Measurements from ENCODE around the gene CDC42EP2. TPM values are rescaled to one million over a fixed set of nuclear protein-coding genes. Genes with fewer than 3 reads are reported as not detected.

Gene CDC42EP2
- total and polyA plus RNA-seq, 2 donors from 2014 or later, result 13.7 to 19.4 TPM

GRCh38 chr11:65274735-65275682 lies 39.7 kb upstream of the CDC42EP2 start:
- intact Hi-C loops (cut with DNase I), result loop anchor here (5.0 kb wide), 1 partner anchor 52 kb away; no protein-coding TSS in a partner anchor
- Histone ChIP-seq H3K9me3 (ENCODE audit: control insufficient read depth in 2 of 3, insufficient read depth in 1 of 3, low read length in 3 of 3) (no peaks in the 10 kb centered on the region), H3K4me1 (ENCODE audit: control insufficient read depth in 2 of 3, insufficient read depth in 2 of 3, low read depth in 1 of 3, low read length in 3 of 3) (peaks cover 4 to 11% (median 5%) of the 10 kb centered on the region in 3 donors), H3K36me3 (ENCODE audit: control insufficient read depth in 2 of 3, insufficient read depth in 3 of 3, low read length in 3 of 3) (no peaks in the 10 kb centered on the region), H3K27me3 (ENCODE audit: control insufficient read depth, insufficient read depth, low read length) (no peaks in the 10 kb centered on the region), H3K4me3 (ENCODE audit: low read length in 3 of 3) (peak overlapping the region in 1 of 3 donors; percentile 9), H3K9ac (ENCODE audit: low read length in 3 of 3) (peak overlapping the region in 1 of 3 donors; percentile 51), H3K27ac (ENCODE audit: low read depth in 2 of 2, low read length in 2 of 2) (peak overlapping the region; percentile 12 to 65)
- FAIRE-seq, result peak; percentile 29
- peak; percentile 72 to 91 (median 81) for DNase-seq
- peak; percentile 95 for TF ChIP-seq CTCF (IDR thresholded peaks at IDR 0.05; ENCODE audit: borderline replicate concordance, extremely low read depth, insufficient read depth)

- no peak for TF ChIP-seq CTCF (IDR thresholded peaks at IDR 0.05; ENCODE audit: borderline replicate concordance, extremely low read depth, insufficient read depth)
- intact Hi-C loops (cut with DNase I), result loop anchor here (5.0 kb wide), 1 partner anchor 51 kb away; no protein-coding TSS in a partner anchor
- Histone ChIP-seq H3K27ac (ENCODE audit: low read depth in 2 of 2, low read length in 2 of 2) (peak overlapping the region in 1 of 2 donors; percentile 65), H3K4me1 (ENCODE audit: control insufficient read depth in 2 of 3, insufficient read depth in 2 of 3, low read depth in 1 of 3, low read length in 3 of 3) (peaks cover 4 to 11% (median 5%) of the 10 kb centered on the region in 3 donors), H3K9me3 (ENCODE audit: control insufficient read depth in 2 of 3, insufficient read depth in 1 of 3, low read length in 3 of 3) (no peaks in the 10 kb centered on the region), H3K9ac (ENCODE audit: low read length in 3 of 3) (no peak overlapping the region), H3K4me3 (ENCODE audit: low read length in 3 of 3) (peak overlapping the region in 1 of 3 donors; percentile 28), H3K27me3 (ENCODE audit: control insufficient read depth, insufficient read depth, low read length) (no peaks in the 10 kb centered on the region), H3K36me3 (ENCODE audit: control insufficient read depth in 2 of 3, insufficient read depth in 3 of 3, low read length in 3 of 3) (no peaks in the 10 kb centered on the region)
- FAIRE-seq (no peak), DNase-seq (peak in 1 of 5 donors; percentile 49)
Observed at GRCh38 chr11:65275906-65276305, 38.8 kb upstream of the CDC42EP2 start.

- FAIRE-seq, result no peak
- Histone ChIP-seq H3K27ac (ENCODE audit: low read depth in 2 of 2, low read length in 2 of 2) (no peak overlapping the region), H3K4me3 (ENCODE audit: low read length in 3 of 3) (no peak overlapping the region), H3K9me3 (ENCODE audit: control insufficient read depth in 2 of 3, insufficient read depth in 1 of 3, low read length in 3 of 3) (no peaks in the 10 kb centered on the region), H3K9ac (ENCODE audit: low read length in 3 of 3) (no peak overlapping the region), H3K4me1 (ENCODE audit: control insufficient read depth in 2 of 3, insufficient read depth in 2 of 3, low read depth in 1 of 3, low read length in 3 of 3) (peaks cover 4 to 11% (median 5%) of the 10 kb centered on the region in 3 donors), H3K36me3 (ENCODE audit: control insufficient read depth in 2 of 3, insufficient read depth in 3 of 3, low read length in 3 of 3) (peaks cover 0 to 6% (median 5%) of the 10 kb centered on the region in 3 donors), H3K27me3 (ENCODE audit: control insufficient read depth, insufficient read depth, low read length) (no peaks in the 10 kb centered on the region)
- intact Hi-C loops (cut with DNase I), result loop anchor here (5.0 kb wide), 1 partner anchor 50 kb away; no protein-coding TSS in a partner anchor
- no peak for TF ChIP-seq CTCF (IDR thresholded peaks at IDR 0.05; ENCODE audit: borderline replicate concordance, extremely low read depth, insufficient read depth)
- DNase-seq, result no peak
Observed at GRCh38 chr11:65277631-65278277, 36.9 kb upstream of the CDC42EP2 start.
